HG02885 (cell line): ENCODE measurements around the gene TNFRSF1A.
"Not testable (repeated sequence)": the region's sequence is repeated elsewhere in the genome, so short reads cannot be mapped to it uniquely, and the experiment has no call there.

Experiments
- ATAC-seq: cut with Tn5 transposase; IDR thresholded peaks from one replicate; pipeline ENCODE4 v1.9.1; 2021; ENCODE audit warnings: mild to moderate bottlenecking; ENCODE audit not compliant: unreplicated experiment, poor library complexity

TNFRSF1A gene

GRCh38 chr12:6360080-6360571 lies 18.2 kb upstream of the TNFRSF1A start:
- ATAC-seq = no peak

DNA sequence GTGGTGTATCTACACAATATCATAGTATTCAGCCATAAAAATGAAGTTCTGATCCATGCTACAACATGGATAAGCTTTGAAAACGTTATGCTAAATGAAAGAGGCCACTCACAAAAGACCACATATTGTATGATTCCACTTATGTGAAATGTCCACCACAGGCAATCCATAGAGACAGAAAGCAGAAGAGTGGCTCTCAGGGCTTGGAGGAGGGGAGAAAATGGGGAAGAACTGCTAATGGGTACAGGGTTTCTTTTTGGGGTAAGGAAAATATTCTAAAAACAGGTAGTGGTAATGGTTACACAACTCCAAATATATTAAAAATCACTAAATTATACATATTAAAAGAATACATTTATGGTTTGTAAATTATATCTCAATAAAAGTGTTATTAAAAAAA lies 17.0 kb upstream of the TNFRSF1A start:
- no peak for ATAC-seq

DNA sequence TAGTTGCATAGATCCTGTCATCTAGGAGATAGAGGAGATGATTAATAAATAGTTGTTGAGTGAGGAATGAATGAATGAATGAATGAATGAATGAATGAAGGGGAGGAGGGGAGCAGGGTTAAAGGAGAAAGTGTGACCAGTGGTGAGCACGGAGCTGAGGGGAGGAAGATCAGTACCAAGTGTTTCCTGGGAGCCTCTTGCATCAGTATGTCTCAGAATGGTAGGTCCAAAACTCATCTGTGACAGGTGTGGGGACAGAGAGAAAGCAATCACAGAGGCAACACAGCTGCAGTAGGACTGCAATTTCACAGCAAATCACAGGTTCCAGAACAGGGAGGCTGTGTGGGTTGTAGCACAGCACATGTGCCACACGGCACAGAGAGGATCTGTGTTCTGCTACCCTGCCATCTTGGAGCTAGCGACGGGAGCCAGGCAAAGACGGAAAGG lies 14.5 kb upstream of the TNFRSF1A start:
- no peak for ATAC-seq

GRCh38 chr12:6355491-6356373 lies 13.9 kb upstream of the TNFRSF1A start:
- ATAC-seq = no peak

DNA sequence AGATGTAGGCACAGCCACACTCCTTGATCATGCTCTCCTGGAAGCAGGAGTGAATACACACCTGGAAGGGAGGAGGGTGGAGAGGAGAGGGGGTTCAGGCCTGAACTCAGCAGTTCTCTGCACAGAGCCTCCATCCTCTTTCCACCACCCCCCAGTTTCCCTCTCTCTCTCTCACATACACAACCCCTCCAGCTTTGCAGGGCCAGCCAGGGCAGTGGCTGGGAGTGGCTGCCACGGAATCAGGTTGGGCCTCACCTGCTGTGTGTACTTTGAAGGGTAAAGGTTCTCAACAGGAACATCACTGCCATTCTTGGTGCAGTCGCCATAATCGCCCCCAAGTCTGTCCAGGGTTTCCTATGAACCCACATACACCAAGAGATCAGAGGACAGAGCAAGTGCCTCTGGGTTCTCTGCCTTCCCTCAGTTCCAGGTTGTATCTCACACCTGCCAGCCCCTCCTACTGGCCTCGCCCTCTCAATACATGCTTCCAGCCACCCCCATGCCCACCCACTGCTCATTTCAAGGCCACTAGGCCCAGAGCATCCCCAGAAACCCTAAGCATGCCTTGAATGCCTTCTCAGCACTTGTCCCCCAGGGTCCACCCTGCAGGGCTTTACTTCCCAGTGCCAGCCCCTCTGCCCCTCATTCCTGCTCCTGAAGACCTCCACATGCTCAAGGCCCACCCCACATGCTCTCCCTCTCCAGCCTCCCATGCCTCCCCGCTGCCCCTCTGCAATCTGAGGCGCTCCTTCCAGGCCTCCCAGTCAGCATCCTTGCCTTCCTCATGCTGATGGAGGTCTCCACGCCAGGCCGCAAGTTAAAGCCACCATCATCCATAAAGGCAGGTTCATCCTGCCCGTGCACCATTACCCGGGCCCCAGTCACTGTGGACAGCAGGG lies 12.9 kb upstream of the TNFRSF1A start:
- ATAC-seq = no peak

- no peak for ATAC-seq
Observed at GRCh38 chr12:6352193-6353173, 10.6 kb upstream of the TNFRSF1A start.

DNA sequence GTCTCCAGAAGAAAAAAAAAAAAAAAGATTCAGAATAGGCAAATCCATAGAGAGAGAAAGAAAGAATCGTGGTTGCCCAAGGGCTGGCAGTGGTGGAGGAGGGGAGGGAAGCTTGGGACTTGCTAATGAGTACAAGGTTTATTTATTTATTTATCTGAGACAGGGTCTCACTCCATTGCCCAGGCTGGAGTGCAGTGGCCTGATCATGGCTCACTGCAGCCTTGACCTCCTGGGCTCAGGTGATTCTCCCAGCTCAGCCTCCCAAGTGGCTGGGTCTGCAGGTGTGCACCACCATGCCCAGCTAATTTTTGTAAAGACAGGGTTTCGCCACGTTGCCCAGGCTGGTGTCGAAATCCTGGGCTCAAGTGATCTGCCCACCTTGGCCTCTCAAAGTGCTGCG lies 9.7 kb upstream of the TNFRSF1A start:
- ATAC-seq = no peak

DNA sequence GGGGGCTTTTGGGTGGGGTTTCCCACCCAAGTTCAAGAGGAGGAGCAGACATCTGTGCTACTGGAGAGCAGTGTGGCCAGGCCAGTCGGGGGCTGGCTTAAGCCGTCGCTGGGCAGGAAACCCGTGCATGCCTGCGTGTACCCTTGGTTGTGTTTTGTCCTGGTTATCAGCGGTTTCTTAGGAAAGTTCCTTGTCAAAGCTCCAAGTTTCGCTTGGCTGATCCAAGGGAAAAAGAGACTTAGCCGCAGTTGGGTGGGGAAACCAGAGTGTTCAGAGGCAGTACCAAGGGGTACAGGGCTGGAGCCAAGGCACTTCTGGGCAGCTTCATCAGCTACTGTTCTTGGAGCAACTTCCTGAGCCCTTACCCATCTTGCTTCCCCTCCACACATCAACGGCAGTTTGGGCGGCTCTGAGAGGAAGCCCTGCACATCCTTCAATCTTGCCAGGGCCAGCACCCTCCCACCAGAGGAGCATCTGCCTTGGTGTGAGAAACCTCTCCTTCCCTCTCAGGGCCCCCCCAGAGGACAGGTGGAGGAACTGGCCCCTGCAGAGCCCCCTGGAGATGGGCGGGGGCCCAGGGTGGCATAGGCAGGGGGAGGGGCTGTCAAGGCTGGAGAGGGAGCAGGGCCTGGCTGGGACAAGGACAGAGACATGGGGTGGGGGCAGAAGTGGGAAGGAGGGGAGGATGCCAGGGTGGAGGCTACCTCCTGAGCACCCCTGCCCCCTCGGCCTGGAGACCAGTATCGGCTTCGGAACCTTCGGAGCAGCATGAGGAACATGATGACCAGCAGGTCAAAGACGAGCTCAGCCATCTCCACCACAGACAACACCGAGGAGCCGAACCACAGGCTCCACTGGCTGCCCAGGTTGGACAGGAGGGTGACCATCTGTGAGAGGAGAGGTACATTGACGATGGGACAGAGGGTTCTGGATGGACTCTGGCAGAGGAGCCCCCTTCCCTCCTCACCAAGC lies 5.8 kb upstream of the TNFRSF1A start:
- ATAC-seq = no peak

DNA sequence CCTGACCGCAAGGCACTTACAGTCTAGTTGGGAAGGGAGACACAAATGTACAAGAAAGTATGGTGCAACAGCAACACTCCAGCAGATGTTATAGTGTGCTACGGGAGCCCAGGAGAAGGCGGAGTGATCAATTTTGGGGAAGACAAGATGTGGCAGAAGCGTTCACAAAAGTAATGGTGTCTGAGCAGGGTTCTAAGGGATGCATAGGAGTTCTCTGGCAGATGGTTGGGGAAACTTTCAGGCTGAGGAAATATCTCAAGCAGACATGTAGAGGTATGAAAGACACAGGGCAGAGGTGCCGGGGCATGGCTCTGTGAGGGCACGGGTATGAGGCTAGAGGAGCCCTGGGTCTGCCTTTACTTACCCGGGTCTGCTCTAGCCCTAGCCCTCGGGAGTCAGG lies 5.1 kb upstream of the TNFRSF1A start:
- no peak for ATAC-seq

DNA sequence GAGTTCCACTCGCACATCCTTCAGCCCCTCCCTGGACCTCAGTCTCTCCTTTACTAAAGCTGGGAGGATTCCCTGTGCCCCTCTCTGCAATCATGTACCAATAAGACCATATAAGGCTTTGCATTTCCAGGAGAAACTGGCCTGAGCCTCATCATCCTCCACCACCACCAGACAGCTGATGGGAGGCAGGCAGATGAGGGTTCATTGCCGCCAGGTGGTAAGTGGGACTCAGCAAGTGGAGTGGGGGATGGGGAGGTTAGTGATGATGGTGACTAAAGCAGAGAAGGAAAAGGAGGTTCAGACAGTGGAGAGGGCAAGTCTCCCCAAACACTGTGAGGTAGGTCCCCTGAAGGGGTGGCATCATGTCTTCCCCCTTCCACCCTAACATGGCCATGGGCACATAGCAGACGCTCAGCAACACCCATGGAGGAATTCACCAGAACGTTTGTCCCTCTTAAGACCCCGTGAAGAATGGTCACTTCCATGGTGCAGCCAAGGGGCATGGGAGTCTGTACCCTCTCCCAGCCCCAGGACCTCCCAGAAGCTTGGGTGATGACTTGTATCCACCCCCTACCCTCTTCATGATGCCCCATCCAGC lies 4.5 kb upstream of the TNFRSF1A start:
- ATAC-seq = no peak

DNA sequence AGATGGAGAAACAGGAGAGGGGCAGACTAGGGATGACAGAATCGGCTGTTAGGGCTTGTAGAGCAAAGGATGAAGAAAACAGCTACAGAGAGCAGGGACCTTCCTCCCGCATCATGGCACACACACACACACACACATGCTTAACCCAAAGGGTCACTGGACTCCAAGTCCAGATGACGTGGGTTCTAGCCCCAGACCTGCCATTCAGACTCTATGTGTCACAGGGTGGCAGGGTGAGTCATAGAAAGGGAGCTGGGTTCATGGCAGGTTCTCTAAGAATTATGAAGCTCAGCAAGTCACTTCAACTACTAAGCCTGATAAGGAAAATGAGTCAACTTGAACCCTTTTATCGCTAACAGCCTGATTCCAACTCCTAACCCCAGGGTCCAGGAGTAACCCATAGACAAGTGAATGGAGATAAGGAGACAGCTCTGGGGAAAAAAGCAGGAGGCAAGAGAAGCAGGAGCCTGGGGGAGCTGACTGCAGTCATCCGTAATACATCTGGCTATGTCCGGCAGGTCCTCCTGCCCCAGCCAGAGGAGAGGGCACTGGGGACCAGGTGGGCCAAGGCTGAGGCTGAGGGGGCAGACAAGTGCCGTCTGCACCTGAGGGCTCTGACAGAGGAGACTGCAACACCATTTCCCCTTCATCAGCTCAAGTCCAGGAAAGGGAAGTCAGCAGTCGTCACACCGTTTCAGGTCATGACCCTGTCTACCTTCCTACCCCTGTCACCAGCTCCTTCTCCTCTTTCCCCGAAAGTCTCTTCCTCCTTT lies 3.6 kb upstream of the TNFRSF1A start:
- ATAC-seq = no peak

DNA sequence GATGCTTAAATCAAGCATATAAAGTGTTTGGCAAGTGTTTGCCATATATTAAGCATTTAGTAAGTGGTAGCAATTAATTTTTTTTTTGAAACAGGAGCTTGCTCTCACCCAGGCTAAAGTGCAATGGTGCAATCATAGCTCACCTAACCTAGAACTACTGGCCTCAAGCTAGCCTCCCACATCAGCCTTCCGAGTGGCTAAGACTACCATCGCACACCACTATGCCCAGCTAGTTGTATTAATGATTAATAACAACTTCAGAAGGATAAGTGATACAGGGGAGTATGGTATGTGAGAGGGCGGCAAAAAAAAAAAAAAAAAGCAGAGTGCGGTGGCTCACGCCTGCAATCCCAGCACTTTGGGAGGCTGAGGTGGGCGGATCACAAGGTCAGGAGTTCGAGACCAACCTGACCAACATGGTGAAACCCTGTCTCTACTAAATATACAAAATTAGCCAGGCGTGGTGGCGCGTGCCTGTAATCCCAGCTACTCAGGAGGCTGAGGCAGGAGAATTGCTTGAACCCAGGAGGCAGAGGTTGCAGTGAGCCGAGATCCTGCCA lies 2.3 kb upstream of the TNFRSF1A start:
- not testable (repeated sequence) for ATAC-seq

GRCh38 chr12:6343518-6343917 lies 1.6 kb upstream of the TNFRSF1A start:
- ATAC-seq = no peak

DNA sequence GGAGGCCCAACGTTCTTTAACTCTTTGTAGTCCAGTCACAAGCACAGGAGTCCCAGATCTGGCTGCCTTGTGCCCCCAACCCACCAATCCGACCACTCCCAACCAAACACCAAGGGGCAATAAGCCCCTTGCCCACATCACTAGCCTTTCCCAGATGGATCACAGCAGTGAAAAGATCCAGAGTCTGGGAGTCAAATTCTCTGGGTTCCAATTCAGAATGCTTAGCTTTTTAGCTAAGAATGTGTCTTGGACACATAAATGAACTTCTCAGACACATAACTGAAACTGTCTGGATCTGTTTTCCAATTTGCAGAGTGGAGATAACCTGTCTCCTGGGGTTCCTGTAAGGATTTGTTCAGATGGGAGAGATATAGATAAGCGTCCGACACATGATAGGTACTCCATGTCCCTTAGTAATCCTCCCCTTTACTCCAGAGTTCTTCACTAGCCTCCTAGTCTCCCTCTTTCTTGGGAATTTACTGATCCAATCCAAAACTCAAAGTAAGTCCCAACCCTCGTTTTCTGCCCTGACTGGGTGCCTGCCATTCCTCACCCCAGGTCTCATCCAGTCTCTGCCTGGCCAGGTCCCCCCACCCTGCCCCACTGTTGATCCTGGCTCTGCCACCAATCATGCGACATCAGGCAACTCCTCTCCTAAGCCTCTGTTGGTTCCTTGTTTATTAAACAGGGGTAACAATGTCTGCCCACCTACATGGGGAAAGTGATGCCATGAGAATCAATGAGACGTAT lies 439 bp upstream of the TNFRSF1A start:
- ATAC-seq = no peak

- no peak for ATAC-seq
Observed at GRCh38 chr12:6340745-6341416, 995 bp downstream of the TNFRSF1A start.

GRCh38 chr12:6340032-6340638 lies 1.7 kb downstream of the TNFRSF1A start:
- no peak for ATAC-seq
